Measurements from ENCODE around the gene RNF130.

RNF130 gene

DNA sequence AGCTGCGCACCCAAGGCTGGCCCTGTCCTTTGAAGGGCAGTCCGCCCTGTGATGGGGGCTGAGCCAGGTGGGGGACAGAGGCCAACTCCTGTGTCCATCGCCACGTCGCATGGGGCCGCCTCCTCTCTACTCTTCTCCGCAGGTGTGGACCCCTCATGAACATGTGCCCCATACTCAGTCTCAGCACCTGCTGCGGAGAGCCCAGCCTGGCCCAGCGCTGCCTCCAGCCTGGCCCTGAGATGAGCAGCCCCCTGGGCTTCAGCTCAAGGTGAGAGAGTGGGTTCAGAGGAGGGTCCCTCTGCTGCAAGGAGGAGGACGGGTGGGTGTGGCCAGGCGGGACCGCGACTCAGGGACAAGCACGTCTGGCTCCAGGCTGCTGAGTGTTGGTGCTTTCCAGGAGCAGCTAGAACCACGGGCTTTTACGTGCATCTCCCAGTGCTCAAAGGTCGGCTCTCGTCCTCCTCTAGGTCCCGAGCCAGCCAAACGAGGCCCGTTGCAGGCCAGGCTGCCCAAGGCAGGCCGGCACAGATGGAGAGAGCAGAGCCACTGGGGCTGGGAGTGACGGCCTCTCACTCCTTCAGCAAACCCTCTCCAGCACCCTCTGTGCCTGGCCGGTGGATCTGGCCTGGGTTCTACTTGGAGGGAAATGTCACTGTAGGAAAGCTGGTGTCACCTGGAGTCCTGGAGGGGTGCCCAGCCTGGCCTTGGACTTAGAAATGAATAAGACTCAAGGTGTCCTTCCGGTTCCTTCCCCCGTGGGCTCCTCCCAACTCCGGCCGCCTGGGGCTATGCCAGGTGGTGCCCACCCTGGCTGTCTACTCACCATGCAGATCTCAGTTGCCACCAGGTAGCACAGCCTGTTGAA lies 48.9 kb upstream of the RNF130 start:
- POLR2A ChIA-PET, result no interaction called here

DNA sequence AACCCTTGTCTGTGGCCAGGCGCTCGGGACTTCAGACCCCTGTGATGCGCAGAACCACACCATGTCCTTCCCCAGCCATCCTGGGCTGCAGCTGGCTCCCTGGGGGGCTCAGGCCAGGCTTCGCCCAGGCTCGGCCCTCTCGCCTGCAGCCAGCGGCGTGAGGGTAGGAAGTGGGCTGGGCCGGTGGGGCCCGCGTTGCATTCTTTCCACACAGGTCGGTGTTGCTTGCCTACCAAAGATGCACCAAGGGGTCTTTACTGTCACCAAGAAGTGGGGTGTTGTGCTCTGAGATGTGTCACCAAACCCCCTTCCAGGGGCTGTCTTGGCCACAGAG lies 48.3 kb upstream of the RNF130 start:
- CTCF ChIA-PET, result interaction anchor here (0.7 kb wide), 1 partner anchor 459 kb away, joined by 3 read pairs; no protein-coding TSS in a partner anchor
- no peaks in the 10 kb centered on the region for H3K36me3 ChIP-seq (ENCODE audit: control insufficient read depth in 2 of 2, insufficient read depth in 1 of 2, low read length in 2 of 2)
- POLR2A ChIA-PET, result no interaction called here
- TF ChIP-seq YY1 (tag by site-specific recombination; IDR thresholded peaks at IDR 0.05) (no peak), ZNF670 (tag by site-specific recombination; IDR thresholded peaks at IDR 0.05; ENCODE audit: low read depth) (no peak), ZNF785 (tag by site-specific recombination; IDR thresholded peaks at IDR 0.05) (no peak), GLIS2 (tag by site-specific recombination; IDR thresholded peaks at IDR 0.05) (no peak), ZBTB6 (tag by site-specific recombination; IDR thresholded peaks at IDR 0.05) (no peak), ZNF48 (tag by site-specific recombination; IDR thresholded peaks at IDR 0.05) (no peak)
- no peak overlapping the region for H3K27ac ChIP-seq (ENCODE audit: extremely low read depth, low read depth, low read length)
- H3K4me1 ChIP-seq (ENCODE audit: control insufficient read depth, insufficient read depth, low read length), result no peaks in the 10 kb centered on the region
- H3K4me3 ChIP-seq (ENCODE audit: low read depth, low read length), result no peak overlapping the region
- no peaks in the 10 kb centered on the region for H3K9me3 ChIP-seq (ENCODE audit: control insufficient read depth, insufficient read depth, low read depth, low read length)

More for the DNA sequence above, 48.9 kb upstream of the RNF130 start:
- Histone ChIP-seq H3K9me3 (ENCODE audit: control insufficient read depth, insufficient read depth, low read depth, low read length) (no peaks in the 10 kb centered on the region), H3K4me3 (ENCODE audit: low read depth, low read length) (no peak overlapping the region), H3K36me3 (ENCODE audit: control insufficient read depth in 2 of 2, insufficient read depth in 1 of 2, low read length in 2 of 2) (no peaks in the 10 kb centered on the region), H3K27ac (ENCODE audit: extremely low read depth, low read depth, low read length) (no peak overlapping the region), H3K4me1 (ENCODE audit: control insufficient read depth, insufficient read depth, low read length) (no peaks in the 10 kb centered on the region)
- CTCF ChIA-PET, result interaction anchor here (0.7 kb wide), 1 partner anchor 458 kb away, joined by 3 read pairs; no protein-coding TSS in a partner anchor
- 0 out of 2 replicates have a peak, but pooled peaks have one; percentile 12 for TF ChIP-seq GLIS2 (tag by site-specific recombination; IDR thresholded peaks at IDR 0.05)
- no peak for TF ChIP-seq ZBTB21 (tag by site-specific recombination; IDR thresholded peaks at IDR 0.05)

DNA sequence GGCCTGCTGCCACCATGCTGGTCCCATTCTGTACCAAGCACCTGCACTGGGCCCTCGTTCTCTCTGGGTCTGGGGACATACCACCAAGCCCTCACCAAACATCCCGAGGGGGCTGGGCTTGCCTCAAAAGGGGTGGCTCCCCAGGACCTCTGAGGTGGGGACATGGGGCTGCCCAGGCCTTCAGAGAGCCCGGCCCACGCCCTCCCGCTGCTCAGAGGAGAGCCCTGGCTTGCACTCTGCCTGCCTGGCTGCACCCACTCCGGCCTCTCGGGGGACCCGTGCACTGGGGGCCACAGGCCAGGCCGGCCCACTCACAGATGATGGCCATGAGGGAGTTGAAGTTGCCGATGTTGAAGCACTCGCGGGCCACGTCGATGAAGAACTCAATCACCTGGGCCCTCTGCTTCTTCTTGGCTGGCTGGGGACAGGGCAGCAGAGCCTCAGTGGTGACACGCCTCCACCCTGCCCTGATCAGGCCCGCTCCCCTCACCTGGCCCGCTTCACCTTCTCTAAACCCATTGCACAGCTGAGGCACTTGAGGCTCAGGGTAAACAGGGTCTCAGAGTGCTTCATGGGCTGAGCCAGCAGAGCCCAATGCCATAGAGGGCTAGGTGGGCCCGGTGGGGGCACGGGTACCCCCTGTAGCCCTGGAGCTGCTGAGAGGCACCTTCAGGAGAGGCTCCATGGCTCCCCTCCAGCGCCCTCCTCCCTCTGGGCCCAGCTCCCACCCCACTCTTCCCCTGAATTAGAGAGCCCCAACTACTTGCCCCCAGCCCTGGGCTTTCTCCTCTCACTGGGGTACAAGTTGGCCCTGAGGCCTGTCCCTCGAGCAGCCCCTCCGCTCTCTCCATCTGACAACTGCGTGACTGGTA lies 47.7 kb upstream of the RNF130 start:
- TF ChIP-seq, protein P1, sequence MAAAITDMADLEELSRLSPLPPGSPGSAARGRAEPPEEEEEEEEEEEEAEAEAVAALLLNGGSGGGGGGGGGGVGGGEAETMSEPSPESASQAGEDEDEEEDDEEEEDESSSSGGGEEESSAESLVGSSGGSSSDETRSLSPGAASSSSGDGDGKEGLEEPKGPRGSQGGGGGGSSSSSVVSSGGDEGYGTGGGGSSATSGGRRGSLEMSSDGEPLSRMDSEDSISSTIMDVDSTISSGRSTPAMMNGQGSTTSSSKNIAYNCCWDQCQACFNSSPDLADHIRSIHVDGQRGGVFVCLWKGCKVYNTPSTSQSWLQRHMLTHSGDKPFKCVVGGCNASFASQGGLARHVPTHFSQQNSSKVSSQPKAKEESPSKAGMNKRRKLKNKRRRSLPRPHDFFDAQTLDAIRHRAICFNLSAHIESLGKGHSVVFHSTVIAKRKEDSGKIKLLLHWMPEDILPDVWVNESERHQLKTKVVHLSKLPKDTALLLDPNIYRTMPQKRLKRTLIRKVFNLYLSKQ (tag by site-specific recombination; IDR thresholded peaks at IDR 0.05; ENCODE audit: borderline replicate concordance), result no peak
- TF ChIP-seq, protein P2, sequence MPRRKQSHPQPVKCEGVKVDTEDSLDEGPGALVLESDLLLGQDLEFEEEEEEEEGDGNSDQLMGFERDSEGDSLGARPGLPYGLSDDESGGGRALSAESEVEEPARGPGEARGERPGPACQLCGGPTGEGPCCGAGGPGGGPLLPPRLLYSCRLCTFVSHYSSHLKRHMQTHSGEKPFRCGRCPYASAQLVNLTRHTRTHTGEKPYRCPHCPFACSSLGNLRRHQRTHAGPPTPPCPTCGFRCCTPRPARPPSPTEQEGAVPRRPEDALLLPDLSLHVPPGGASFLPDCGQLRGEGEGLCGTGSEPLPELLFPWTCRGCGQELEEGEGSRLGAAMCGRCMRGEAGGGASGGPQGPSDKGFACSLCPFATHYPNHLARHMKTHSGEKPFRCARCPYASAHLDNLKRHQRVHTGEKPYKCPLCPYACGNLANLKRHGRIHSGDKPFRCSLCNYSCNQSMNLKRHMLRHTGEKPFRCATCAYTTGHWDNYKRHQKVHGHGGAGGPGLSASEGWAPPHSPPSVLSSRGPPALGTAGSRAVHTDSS (tag by site-specific recombination; IDR thresholded peaks at IDR 0.05), result no peak
- no peak for TF ChIP-seq SP3 (tag by site-specific recombination; IDR thresholded peaks at IDR 0.05)
- no peak for TF ChIP-seq ZNF629 (tag by site-specific recombination; IDR thresholded peaks at IDR 0.05)
- TF ChIP-seq, protein P3, sequence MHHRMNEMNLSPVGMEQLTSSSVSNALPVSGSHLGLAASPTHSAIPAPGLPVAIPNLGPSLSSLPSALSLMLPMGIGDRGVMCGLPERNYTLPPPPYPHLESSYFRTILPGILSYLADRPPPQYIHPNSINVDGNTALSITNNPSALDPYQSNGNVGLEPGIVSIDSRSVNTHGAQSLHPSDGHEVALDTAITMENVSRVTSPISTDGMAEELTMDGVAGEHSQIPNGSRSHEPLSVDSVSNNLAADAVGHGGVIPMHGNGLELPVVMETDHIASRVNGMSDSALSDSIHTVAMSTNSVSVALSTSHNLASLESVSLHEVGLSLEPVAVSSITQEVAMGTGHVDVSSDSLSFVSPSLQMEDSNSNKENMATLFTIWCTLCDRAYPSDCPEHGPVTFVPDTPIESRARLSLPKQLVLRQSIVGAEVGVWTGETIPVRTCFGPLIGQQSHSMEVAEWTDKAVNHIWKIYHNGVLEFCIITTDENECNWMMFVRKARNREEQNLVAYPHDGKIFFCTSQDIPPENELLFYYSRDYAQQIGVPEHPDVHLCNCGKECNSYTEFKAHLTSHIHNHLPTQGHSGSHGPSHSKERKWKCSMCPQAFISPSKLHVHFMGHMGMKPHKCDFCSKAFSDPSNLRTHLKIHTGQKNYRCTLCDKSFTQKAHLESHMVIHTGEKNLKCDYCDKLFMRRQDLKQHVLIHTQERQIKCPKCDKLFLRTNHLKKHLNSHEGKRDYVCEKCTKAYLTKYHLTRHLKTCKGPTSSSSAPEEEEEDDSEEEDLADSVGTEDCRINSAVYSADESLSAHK (tag by site-specific recombination; IDR thresholded peaks at IDR 0.05), result no peak
- no peak for TF ChIP-seq ZNF416 (tag by site-specific recombination; IDR thresholded peaks at IDR 0.05)
- no peak for TF ChIP-seq TRIM28 (IDR thresholded peaks at IDR 0.05; ENCODE audit: borderline replicate concordance, low read length)
- TF ChIP-seq ZNF366 (tag by site-specific recombination; conservative IDR thresholded peaks at IDR 0.05), result no peak
- no peak for TF ChIP-seq TCF7L2 (IDR thresholded peaks at IDR 0.05; ENCODE audit: borderline replicate concordance, low read depth, low read length)
- no peaks in the 10 kb centered on the region for H3K36me3 ChIP-seq (ENCODE audit: control insufficient read depth in 2 of 2, insufficient read depth in 1 of 2, low read length in 2 of 2)
- no peaks in the 10 kb centered on the region for H3K4me1 ChIP-seq (ENCODE audit: control insufficient read depth, insufficient read depth, low read length)
- H3K27ac ChIP-seq (ENCODE audit: extremely low read depth, low read depth, low read length), result no peak overlapping the region
- CTCF ChIA-PET, result no interaction called here
- POLR2A ChIA-PET, result no interaction called here
- H3K4me3 ChIP-seq (ENCODE audit: low read depth, low read length), result no peak overlapping the region
- H3K9me3 ChIP-seq (ENCODE audit: control insufficient read depth, insufficient read depth, low read depth, low read length), result no peaks in the 10 kb centered on the region

Measured in HEK293 (cell line).